HEK293 (cell line): ENCODE measurements around the gene SBSN.
A peak's percentile ranks its signal among the peaks of the same experiment; 100 is the strongest.

ENCODE experiments used
- GLIS2 ChIP-seq: fragments of 450-650 bp; formaldehyde crosslinking; IDR thresholded peaks from 2 replicates; pipeline ENCODE4 v1.5.1; 2016; ENCODE audit warnings: missing biosample characterization, missing genetic modification characterization
- IKZF3 ChIP-seq: fragments of 450-650 bp; IDR thresholded peaks from 2 replicates; pipeline ENCODE4 v1.5.0; 2018; ENCODE audit warnings: missing biosample characterization, mild to moderate bottlenecking, missing genetic modification characterization, moderate library complexity
- MEIS1 ChIP-seq: sonication (generic); formaldehyde crosslinking; IDR thresholded peaks from 2 replicates; pipeline ENCODE4 v1.8.1; 2022; ENCODE audit warnings: missing genetic modification reagents, mild to moderate bottlenecking, borderline replicate concordance
- OVOL3 ChIP-seq: fragments of 450-650 bp; formaldehyde crosslinking; IDR thresholded peaks from 2 replicates; pipeline ENCODE4 v1.5.1; 2016; ENCODE audit warnings: missing biosample characterization, missing genetic modification characterization
- SP3 ChIP-seq: fragments of 450-650 bp; formaldehyde crosslinking; IDR thresholded peaks from 2 replicates; pipeline ENCODE4 v1.5.1; 2016; ENCODE audit warnings: missing biosample characterization, missing genetic modification characterization
- TRIM28 ChIP-seq: IDR thresholded peaks from 2 replicates; pipeline ENCODE4 v1.6.1; 2011; ENCODE audit warnings: low read length, control low read depth, borderline replicate concordance
- ZBTB17 ChIP-seq: fragments of 450-650 bp; formaldehyde crosslinking; IDR thresholded peaks from 2 replicates; pipeline ENCODE4 v1.5.1; 2016; ENCODE audit warnings: missing biosample characterization, missing genetic modification characterization
- ZFP3 ChIP-seq: fragments of 450-650 bp; formaldehyde crosslinking; IDR thresholded peaks from 2 replicates; pipeline ENCODE4 v1.5.1; 2016; ENCODE audit warnings: low read depth, missing biosample characterization, missing genetic modification characterization
- ZFP69B ChIP-seq: fragments of 450-650 bp; formaldehyde crosslinking; IDR thresholded peaks from 2 replicates; pipeline ENCODE4 v1.5.1; 2016; ENCODE audit warnings: missing biosample characterization, missing genetic modification characterization
- ZNF175 ChIP-seq: fragments of 450-650 bp; formaldehyde crosslinking; IDR thresholded peaks from 2 replicates; pipeline ENCODE4 v1.5.1; 2016; ENCODE audit warnings: missing biosample characterization, missing genetic modification characterization
- ZNF311 ChIP-seq: fragments of 450-650 bp; formaldehyde crosslinking; IDR thresholded peaks from 2 replicates; pipeline ENCODE4 v1.5.1; 2017; ENCODE audit warnings: missing biosample characterization, missing genetic modification characterization, borderline replicate concordance
- ZNF366 ChIP-seq: fragments of 450-650 bp; formaldehyde crosslinking; conservative IDR thresholded peaks from 2 replicates; pipeline ENCODE4 v1.5.1; 2016; ENCODE audit warnings: missing biosample characterization, missing genetic modification characterization
- ZNF473 ChIP-seq: fragments of 450-650 bp; formaldehyde crosslinking; IDR thresholded peaks from 2 replicates; pipeline ENCODE4 v1.5.1; 2017; ENCODE audit warnings: missing biosample characterization, missing genetic modification characterization
- ZNF48 ChIP-seq: fragments of 450-650 bp; formaldehyde crosslinking; IDR thresholded peaks from 2 replicates; pipeline ENCODE4 v1.5.1; 2016; ENCODE audit warnings: missing biosample characterization, missing genetic modification characterization
- ZNF510 ChIP-seq: fragments of 450-650 bp; formaldehyde crosslinking; IDR thresholded peaks from 2 replicates; pipeline ENCODE4 v1.5.1; 2018; ENCODE audit warnings: mild to moderate bottlenecking, missing genetic modification characterization, missing biosample characterization; ENCODE audit not compliant: insufficient replicate concordance
- ZNF514 ChIP-seq: fragments of 450-650 bp; formaldehyde crosslinking; IDR thresholded peaks from 2 replicates; pipeline ENCODE4 v1.5.1; 2016; ENCODE audit warnings: missing biosample characterization, missing genetic modification characterization
- ZNF610 ChIP-seq: fragments of 450-650 bp; formaldehyde crosslinking; IDR thresholded peaks from 2 replicates; pipeline ENCODE4 v1.5.1; 2016; ENCODE audit warnings: missing biosample characterization, missing genetic modification characterization, borderline replicate concordance
- ZNF626 ChIP-seq: fragments of 450-650 bp; sonication (Bioruptor Pico); formaldehyde crosslinking; IDR thresholded peaks from 2 replicates; pipeline ENCODE4 v1.5.1; 2018; ENCODE audit warnings: missing biosample characterization, missing genetic modification characterization, inconsistent platforms
- ZNF654 ChIP-seq: fragments of 450-650 bp; formaldehyde crosslinking; IDR thresholded peaks from 2 replicates; pipeline ENCODE4 v1.5.1; 2016; ENCODE audit warnings: low read depth, missing biosample characterization, missing genetic modification characterization
- ZNF776 ChIP-seq: fragments of 450-650 bp; formaldehyde crosslinking; IDR thresholded peaks from 2 replicates; pipeline ENCODE4 v1.5.0; 2017; ENCODE audit warnings: missing biosample characterization, missing genetic modification characterization, borderline replicate concordance
- ZNF785 ChIP-seq: fragments of 450-650 bp; formaldehyde crosslinking; IDR thresholded peaks from 2 replicates; pipeline ENCODE4 v1.5.1; 2016; ENCODE audit warnings: missing biosample characterization, missing genetic modification characterization
- ZSCAN23 ChIP-seq: fragments of 450-650 bp; formaldehyde crosslinking; IDR thresholded peaks from 2 replicates; pipeline ENCODE4 v1.5.1; 2016; ENCODE audit warnings: missing biosample characterization, missing genetic modification characterization
- TF ChIP-seq, protein P1 (sequence below): fragments of 450-650 bp; formaldehyde crosslinking; IDR thresholded peaks from 2 replicates; pipeline ENCODE4 v1.5.1; 2016; ENCODE audit warnings: missing biosample characterization, missing genetic modification characterization
- TF ChIP-seq, protein P2 (sequence below): fragments of 450-650 bp; formaldehyde crosslinking; IDR thresholded peaks from 2 replicates; pipeline ENCODE4 v1.5.1; 2017; ENCODE audit warnings: missing biosample characterization, missing genetic modification characterization
- TF ChIP-seq, protein P3 (sequence below): fragments of 450-650 bp; formaldehyde crosslinking; IDR thresholded peaks from 2 replicates; pipeline ENCODE4 v1.5.1; 2016; ENCODE audit warnings: missing biosample characterization, missing genetic modification characterization, borderline replicate concordance
- TF ChIP-seq, protein P4 (sequence below): fragments of 450-650 bp; formaldehyde crosslinking; optimal IDR thresholded peaks from 2 replicates; pipeline ENCODE3; 2016; ENCODE audit warnings: missing biosample characterization, mild to moderate bottlenecking, missing genetic modification characterization
- TF ChIP-seq, protein P5 (sequence below): fragments of 450-650 bp; formaldehyde crosslinking; IDR thresholded peaks from 2 replicates; pipeline ENCODE4 v1.5.1; 2016; ENCODE audit warnings: missing biosample characterization, missing genetic modification characterization
- TF ChIP-seq, protein P6 (sequence below): fragments of 450-650 bp; IDR thresholded peaks from 2 replicates; pipeline ENCODE4 v1.5.1; 2018; ENCODE audit warnings: missing biosample characterization, mild to moderate bottlenecking, missing genetic modification characterization
- TF ChIP-seq, protein P7 (sequence below): fragments of 450-650 bp; formaldehyde crosslinking; IDR thresholded peaks from 2 replicates; pipeline ENCODE4 v1.5.1; 2017; ENCODE audit warnings: missing biosample characterization, mild to moderate bottlenecking, missing genetic modification characterization, moderate library complexity

Gene SBSN

DNA sequence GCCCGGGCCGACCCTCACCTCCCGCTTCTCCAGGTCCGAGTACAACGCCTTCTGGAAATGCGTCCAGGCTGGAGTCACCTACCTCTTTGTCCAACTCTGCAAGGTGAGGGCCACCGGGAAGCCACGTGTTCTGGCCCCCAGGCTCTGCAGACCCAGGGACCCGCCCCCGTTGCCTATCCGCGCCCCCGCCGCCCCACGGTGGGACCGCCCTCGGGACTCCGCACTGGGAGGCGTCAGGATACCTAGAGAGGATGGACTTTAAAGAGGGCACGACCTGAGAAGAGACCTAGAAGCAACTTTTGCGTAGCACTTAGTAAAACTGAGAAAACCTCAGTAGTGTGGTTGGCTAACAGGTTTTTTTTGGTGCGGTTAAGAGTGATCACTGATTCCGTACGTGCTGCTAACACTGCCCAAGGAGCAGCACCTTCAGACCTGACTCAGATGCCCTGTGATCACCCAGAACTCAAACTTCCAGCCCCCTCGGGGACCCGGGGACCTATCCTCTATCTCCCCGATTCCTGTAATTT lies 17.8 kb upstream of the SBSN start (continued):
- TF ChIP-seq, protein P1, sequence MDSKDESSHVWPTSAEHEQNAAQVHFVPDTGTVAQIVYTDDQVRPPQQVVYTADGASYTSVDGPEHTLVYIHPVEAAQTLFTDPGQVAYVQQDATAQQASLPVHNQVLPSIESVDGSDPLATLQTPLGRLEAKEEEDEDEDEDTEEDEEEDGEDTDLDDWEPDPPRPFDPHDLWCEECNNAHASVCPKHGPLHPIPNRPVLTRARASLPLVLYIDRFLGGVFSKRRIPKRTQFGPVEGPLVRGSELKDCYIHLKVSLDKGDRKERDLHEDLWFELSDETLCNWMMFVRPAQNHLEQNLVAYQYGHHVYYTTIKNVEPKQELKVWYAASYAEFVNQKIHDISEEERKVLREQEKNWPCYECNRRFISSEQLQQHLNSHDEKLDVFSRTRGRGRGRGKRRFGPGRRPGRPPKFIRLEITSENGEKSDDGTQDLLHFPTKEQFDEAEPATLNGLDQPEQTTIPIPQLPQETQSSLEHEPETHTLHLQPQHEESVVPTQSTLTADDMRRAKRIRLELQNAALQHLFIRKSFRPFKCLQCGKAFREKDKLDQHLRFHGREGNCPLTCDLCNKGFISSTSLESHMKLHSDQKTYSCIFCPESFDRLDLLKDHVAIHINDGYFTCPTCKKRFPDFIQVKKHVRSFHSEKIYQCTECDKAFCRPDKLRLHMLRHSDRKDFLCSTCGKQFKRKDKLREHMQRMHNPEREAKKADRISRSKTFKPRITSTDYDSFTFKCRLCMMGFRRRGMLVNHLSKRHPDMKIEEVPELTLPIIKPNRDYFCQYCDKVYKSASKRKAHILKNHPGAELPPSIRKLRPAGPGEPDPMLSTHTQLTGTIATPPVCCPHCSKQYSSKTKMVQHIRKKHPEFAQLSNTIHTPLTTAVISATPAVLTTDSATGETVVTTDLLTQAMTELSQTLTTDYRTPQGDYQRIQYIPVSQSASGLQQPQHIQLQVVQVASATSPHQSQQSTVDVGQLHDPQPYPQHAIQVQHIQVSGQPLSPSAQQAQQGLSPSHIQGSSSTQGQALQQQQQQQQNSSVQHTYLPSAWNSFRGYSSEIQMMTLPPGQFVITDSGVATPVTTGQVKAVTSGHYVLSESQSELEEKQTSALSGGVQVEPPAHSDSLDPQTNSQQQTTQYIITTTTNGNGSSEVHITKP, result peak; percentile 93
- TF ChIP-seq ZNF366 (tag by site-specific recombination), result no peak
- TF ChIP-seq, protein P2, sequence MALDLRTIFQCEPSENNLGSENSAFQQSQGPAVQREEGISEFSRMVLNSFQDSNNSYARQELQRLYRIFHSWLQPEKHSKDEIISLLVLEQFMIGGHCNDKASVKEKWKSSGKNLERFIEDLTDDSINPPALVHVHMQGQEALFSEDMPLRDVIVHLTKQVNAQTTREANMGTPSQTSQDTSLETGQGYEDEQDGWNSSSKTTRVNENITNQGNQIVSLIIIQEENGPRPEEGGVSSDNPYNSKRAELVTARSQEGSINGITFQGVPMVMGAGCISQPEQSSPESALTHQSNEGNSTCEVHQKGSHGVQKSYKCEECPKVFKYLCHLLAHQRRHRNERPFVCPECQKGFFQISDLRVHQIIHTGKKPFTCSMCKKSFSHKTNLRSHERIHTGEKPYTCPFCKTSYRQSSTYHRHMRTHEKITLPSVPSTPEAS (tag by site-specific recombination), result no peak
- TF ChIP-seq ZBTB17 (tag by site-specific recombination), result no peak
- TF ChIP-seq, protein P3, sequence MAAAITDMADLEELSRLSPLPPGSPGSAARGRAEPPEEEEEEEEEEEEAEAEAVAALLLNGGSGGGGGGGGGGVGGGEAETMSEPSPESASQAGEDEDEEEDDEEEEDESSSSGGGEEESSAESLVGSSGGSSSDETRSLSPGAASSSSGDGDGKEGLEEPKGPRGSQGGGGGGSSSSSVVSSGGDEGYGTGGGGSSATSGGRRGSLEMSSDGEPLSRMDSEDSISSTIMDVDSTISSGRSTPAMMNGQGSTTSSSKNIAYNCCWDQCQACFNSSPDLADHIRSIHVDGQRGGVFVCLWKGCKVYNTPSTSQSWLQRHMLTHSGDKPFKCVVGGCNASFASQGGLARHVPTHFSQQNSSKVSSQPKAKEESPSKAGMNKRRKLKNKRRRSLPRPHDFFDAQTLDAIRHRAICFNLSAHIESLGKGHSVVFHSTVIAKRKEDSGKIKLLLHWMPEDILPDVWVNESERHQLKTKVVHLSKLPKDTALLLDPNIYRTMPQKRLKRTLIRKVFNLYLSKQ (tag by site-specific recombination), result no peak
- TF ChIP-seq ZNF514, result no peak
- no peak for TF ChIP-seq IKZF3 (tag by site-specific recombination)
- TF ChIP-seq, protein P4, sequence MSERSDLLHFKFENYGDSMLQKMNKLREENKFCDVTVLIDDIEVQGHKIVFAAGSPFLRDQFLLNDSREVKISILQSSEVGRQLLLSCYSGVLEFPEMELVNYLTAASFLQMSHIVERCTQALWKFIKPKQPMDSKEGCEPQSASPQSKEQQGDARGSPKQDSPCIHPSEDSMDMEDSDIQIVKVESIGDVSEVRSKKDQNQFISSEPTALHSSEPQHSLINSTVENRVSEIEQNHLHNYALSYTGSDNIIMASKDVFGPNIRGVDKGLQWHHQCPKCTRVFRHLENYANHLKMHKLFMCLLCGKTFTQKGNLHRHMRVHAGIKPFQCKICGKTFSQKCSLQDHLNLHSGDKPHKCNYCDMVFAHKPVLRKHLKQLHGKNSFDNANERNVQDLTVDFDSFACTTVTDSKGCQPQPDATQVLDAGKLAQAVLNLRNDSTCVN, result peak; percentile 70
- TF ChIP-seq TRIM28, result no peak
- TF ChIP-seq ZNF654 (tag by site-specific recombination), result no peak
- no peak for TF ChIP-seq ZNF776
- TF ChIP-seq ZNF48, result no peak
- peak; percentile 89 for TF ChIP-seq SP3
- TF ChIP-seq, protein P5, sequence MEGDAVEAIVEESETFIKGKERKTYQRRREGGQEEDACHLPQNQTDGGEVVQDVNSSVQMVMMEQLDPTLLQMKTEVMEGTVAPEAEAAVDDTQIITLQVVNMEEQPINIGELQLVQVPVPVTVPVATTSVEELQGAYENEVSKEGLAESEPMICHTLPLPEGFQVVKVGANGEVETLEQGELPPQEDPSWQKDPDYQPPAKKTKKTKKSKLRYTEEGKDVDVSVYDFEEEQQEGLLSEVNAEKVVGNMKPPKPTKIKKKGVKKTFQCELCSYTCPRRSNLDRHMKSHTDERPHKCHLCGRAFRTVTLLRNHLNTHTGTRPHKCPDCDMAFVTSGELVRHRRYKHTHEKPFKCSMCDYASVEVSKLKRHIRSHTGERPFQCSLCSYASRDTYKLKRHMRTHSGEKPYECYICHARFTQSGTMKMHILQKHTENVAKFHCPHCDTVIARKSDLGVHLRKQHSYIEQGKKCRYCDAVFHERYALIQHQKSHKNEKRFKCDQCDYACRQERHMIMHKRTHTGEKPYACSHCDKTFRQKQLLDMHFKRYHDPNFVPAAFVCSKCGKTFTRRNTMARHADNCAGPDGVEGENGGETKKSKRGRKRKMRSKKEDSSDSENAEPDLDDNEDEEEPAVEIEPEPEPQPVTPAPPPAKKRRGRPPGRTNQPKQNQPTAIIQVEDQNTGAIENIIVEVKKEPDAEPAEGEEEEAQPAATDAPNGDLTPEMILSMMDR (tag by site-specific recombination), result no peak
- no peak for TF ChIP-seq ZFP3
- no peak for TF ChIP-seq ZFP69B (tag by site-specific recombination)
- TF ChIP-seq, protein P6, sequence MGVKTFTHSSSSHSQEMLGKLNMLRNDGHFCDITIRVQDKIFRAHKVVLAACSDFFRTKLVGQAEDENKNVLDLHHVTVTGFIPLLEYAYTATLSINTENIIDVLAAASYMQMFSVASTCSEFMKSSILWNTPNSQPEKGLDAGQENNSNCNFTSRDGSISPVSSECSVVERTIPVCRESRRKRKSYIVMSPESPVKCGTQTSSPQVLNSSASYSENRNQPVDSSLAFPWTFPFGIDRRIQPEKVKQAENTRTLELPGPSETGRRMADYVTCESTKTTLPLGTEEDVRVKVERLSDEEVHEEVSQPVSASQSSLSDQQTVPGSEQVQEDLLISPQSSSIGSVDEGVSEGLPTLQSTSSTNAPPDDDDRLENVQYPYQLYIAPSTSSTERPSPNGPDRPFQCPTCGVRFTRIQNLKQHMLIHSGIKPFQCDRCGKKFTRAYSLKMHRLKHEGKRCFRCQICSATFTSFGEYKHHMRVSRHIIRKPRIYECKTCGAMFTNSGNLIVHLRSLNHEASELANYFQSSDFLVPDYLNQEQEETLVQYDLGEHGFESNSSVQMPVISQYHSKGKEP (tag by site-specific recombination), result no peak
- TF ChIP-seq ZNF175 (tag by site-specific recombination), result no peak
- TF ChIP-seq ZNF785 (tag by site-specific recombination), result no peak
- no peak for TF ChIP-seq MEIS1 (CRISPR knock-in tag)
- no peak for TF ChIP-seq ZNF610 (tag by site-specific recombination)
- no peak for TF ChIP-seq ZNF510
- TF ChIP-seq, protein P7, sequence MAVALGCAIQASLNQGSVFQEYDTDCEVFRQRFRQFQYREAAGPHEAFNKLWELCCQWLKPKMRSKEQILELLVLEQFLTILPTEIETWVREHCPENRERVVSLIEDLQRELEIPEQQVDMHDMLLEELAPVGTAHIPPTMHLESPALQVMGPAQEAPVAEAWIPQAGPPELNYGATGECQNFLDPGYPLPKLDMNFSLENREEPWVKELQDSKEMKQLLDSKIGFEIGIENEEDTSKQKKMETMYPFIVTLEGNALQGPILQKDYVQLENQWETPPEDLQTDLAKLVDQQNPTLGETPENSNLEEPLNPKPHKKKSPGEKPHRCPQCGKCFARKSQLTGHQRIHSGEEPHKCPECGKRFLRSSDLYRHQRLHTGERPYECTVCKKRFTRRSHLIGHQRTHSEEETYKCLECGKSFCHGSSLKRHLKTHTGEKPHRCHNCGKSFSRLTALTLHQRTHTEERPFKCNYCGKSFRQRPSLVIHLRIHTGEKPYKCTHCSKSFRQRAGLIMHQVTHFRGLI, result no peak
- no peak for TF ChIP-seq ZNF626 (tag by site-specific recombination)
- TF ChIP-seq GLIS2 (tag by site-specific recombination), result peak; percentile 10
- TF ChIP-seq ZNF311 (tag by site-specific recombination), result no peak
- no peak for TF ChIP-seq ZNF473
- TF ChIP-seq OVOL3 (tag by site-specific recombination), result no peak
- TF ChIP-seq ZSCAN23 (tag by site-specific recombination), result no peak
